Measurements from ENCODE around the gene TDRD3.

DNA sequence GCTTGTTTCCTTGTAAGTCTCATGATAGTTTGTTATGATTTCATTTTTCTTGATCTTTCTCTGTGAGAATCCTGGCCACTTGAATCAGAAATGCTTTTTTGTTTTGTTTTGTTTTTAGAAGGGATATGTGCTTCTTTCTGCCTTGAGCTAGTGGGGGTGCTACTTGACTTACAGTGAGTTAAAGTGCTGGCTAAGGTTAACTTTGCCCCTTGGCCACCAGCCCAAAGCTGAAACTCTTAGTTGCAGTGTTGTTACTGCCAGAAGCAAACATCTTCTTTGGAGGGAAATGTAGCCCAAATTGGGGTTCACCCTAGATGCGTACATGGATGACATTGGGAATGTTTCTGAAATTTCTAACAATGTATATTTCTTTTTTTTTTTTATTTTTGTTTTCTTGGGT, 57.4 kb downstream of the TDRD3 start:
- TF ChIP-seq CTCF (IDR thresholded peaks at IDR 0.05; ENCODE audit: insufficient read depth, low read length, poor library complexity, severe bottlenecking): no peak
- no peak for TF ChIP-seq EZH2phosphoT487 (conservative IDR thresholded peaks at IDR 0.05; ENCODE audit: low read length)
